Liver (tissue), 9 donors: Measurements from ENCODE around the gene BAK1. TPM values are rescaled to one million over a fixed set of nuclear protein-coding genes. Genes with fewer than 3 reads are reported as not detected.

ENCODE experiments used
- DNase-seq: peaks from one replicate; pipeline ENCODE4 v3.0.0-alpha.2; 2017; ENCODE audit warnings: low spot score
- H3K27ac ChIP-seq, 2 donors: one replicate each; pipeline ENCODE4 v1.7.0; 2013; ENCODE audit warnings: inconsistent platforms in 2 of 2, low read length in 2 of 2, control low read depth in 1 of 2, low read depth in 1 of 2, mild to moderate bottlenecking in 1 of 2
- H3K27me3 ChIP-seq, 4 donors: one replicate each; pipeline versions ENCODE4 v1.6.1 to v1.7.0; 2013; ENCODE audit warnings: low read length in 3 of 4, inconsistent platforms in 1 of 4, mild to moderate bottlenecking in 1 of 4, moderate library complexity in 1 of 4; ENCODE audit not compliant: control insufficient read depth in 4 of 4, insufficient read depth in 4 of 4
- H3K36me3 ChIP-seq, 4 donors: one replicate each; pipeline versions ENCODE4 v1.6.1 to v1.7.0; 2013; ENCODE audit warnings: low read length in 3 of 4, mild to moderate bottlenecking in 3 of 4, low read depth in 1 of 4, moderate library complexity in 1 of 4; ENCODE audit not compliant: control insufficient read depth in 4 of 4, insufficient read depth in 3 of 4
- H3K4me1 ChIP-seq, 4 donors: one replicate each; pipeline versions ENCODE4 v1.6.1 to v1.7.0; 2013; ENCODE audit warnings: low read length in 3 of 4, mild to moderate bottlenecking in 3 of 4, moderate library complexity in 1 of 4; ENCODE audit not compliant: control insufficient read depth in 4 of 4, insufficient read depth in 4 of 4
- H3K4me3 ChIP-seq, 3 donors: one replicate each; pipeline versions ENCODE4 v1.6.1 to v1.7.0; 2013; ENCODE audit warnings: low read length in 3 of 3, control low read depth in 1 of 3, low read depth in 1 of 3, mild to moderate bottlenecking in 1 of 3
- H3K9ac ChIP-seq, 2 donors: one replicate each; pipeline ENCODE4 v1.7.0; 2013; ENCODE audit warnings: low read length in 2 of 2, mild to moderate bottlenecking in 2 of 2, moderate library complexity in 2 of 2, control low read depth in 1 of 2, low read depth in 1 of 2
- H3K9me3 ChIP-seq, 4 donors: one replicate each; pipeline versions ENCODE4 v1.6.1 to v1.7.0; 2013; ENCODE audit warnings: low read length in 3 of 4; ENCODE audit not compliant: control insufficient read depth in 4 of 4
- CTCF ChIP-seq: fragments of 150-350 bp; IDR thresholded peaks from 2 replicates; pipeline ENCODE4 v1.5.1; 2017; ENCODE audit warnings: improper control_type of control experiment, low read depth, low read length; ENCODE audit not compliant: missing input control
- EGR1 ChIP-seq, 2 donors: IDR thresholded peaks; 2 replicates each; pipeline ENCODE4 v1.6.1; 2016 to 2018; ENCODE audit warnings: antibody characterized with exemption in 2 of 2, low read depth in 2 of 2
- FOXA2 ChIP-seq: IDR thresholded peaks from 2 replicates; pipeline ENCODE4 v1.6.1; 2016; ENCODE audit warnings: antibody characterized with exemption
- HNF4G ChIP-seq: IDR thresholded peaks from 2 replicates; pipeline ENCODE4 v1.6.1; 2016; ENCODE audit warnings: antibody characterized with exemption
- JUND ChIP-seq, 2 donors: IDR thresholded peaks; 2 replicates each; pipeline ENCODE4 v1.6.1; 2016; ENCODE audit warnings: antibody characterized with exemption in 2 of 2
- REST ChIP-seq: IDR thresholded peaks from 2 replicates; pipeline ENCODE4 v1.6.1; 2016; ENCODE audit warnings: antibody characterized with exemption, mild to moderate bottlenecking
- RXRA ChIP-seq, 2 donors: IDR thresholded peaks; 2 replicates each; pipeline ENCODE4 v1.6.1; 2017 to 2018; ENCODE audit warnings: antibody characterized with exemption in 2 of 2, mild to moderate bottlenecking in 1 of 2
- YY1 ChIP-seq: IDR thresholded peaks from 2 replicates; pipeline ENCODE4 v1.6.1; 2016; ENCODE audit warnings: antibody characterized with exemption, mild to moderate bottlenecking
- ZBTB33 ChIP-seq: IDR thresholded peaks from 2 replicates; pipeline ENCODE4 v1.6.1; 2016; ENCODE audit warnings: antibody characterized with exemption
- WGBS: extraction: QIAGEN DNeasy Blood & Tissue Kit; methylation state at CpG from one replicate; pipeline ENCODE4 v1.1.7; 2013; 5-methylcytosine and 5-hydroxymethylcytosine counted together
- polyA plus RNA-seq, 2 donors: library from polyadenylated mRNA; stranded (reverse) in 1 of 2; unstranded in 1 of 2; fragments of 200-250 nt in 1 of 2; fragments of >200 nt in 1 of 2; fragmentation: Nextera tagmentation in 1 of 2; extraction: Ambion mirVana in 1 of 2; gene quantifications; one replicate each; pipeline versions ENCODE4 v1.2.1 to v1.2.3, GENCODE V29; 2013 to 2015
- total RNA-seq, 2 donors: library from RNA; depleted of rRNA; stranded (reverse); fragments of >200 nt; gene quantifications; one replicate each; pipeline ENCODE4 v1.2.3, GENCODE V29; 2014
- donor health status: healthy.
- donor health status: healthy.
- donor health status: healthy.
- donor health status: healthy.
- donor health status: healthy.

BAK1 gene
- total and polyA plus RNA-seq, 4 donors, result 2.4 to 8.7 (median 5.3) TPM

GRCh38 chr6:33610067-33610466 lies 30.0 kb upstream of the BAK1 start (continued):
- no peak for TF ChIP-seq ZBTB33
- no peak for TF ChIP-seq EGR1 (IDR thresholded peaks at IDR 0.05; ENCODE audit: low read depth in 2 of 2)
- no peak for TF ChIP-seq YY1
- TF ChIP-seq HNF4G, result no peak
- no peak for TF ChIP-seq FOXA2

- WGBS, result 70% methylated on average over 6 of the region's 6 CpGs
Observed at GRCh38 chr6:33609528-33609927, 29.5 kb upstream of the BAK1 start.

More at GRCh38 chr6:33609528-33609927, 29.5 kb upstream of the BAK1 start:
- no peak for DNase-seq
- H3K27me3 ChIP-seq, result no peaks in the 10 kb centered on the region
- no peak overlapping the region for H3K9ac ChIP-seq
- no peak overlapping the region for H3K27ac ChIP-seq
- H3K4me3 ChIP-seq, result no peak overlapping the region
- TF ChIP-seq HNF4G (no peak), JUND (IDR thresholded peaks at IDR 0.05) (no peak), REST (no peak), CTCF (no peak), EGR1 (IDR thresholded peaks at IDR 0.05; ENCODE audit: low read depth in 2 of 2) (no peak), FOXA2 (no peak), RXRA (IDR thresholded peaks at IDR 0.05) (no peak)
- peaks cover 0 to 3% (median 1%) of the 10 kb centered on the region in 4 donors for H3K9me3 ChIP-seq
- no peaks in the 10 kb centered on the region for H3K36me3 ChIP-seq
- peaks cover 0 to 5% (median 0%) of the 10 kb centered on the region in 4 donors for H3K4me1 ChIP-seq
